Stimulated activated CD8-positive, alpha-beta memory T cell treated with anti-CD3 and anti-CD28 coated beads, Interleukin-2, amount 100 ng/mL, for 48 hours (primary cell): ENCODE results near the gene NEXN.
"Not testable (repeated sequence)": the region's sequence is repeated elsewhere in the genome, so short reads cannot be mapped to it uniquely, and the experiment has no call there.

Experiments used
- DNase-seq, 2 donors: peaks; one replicate each; pipeline ENCODE4 v3.0.0-alpha.2; 2020; ENCODE audit warnings: low read depth in 2 of 2

NEXN gene

GRCh38 chr1:77906019-77906545, 17.7 kb downstream of the NEXN start:
- DNase-seq, result no peak

- DNase-seq, result no peak
Measured at GRCh38 chr1:77906624-77907023, 18.2 kb downstream of the NEXN start.

GRCh38 chr1:77910116-77910515, 21.7 kb downstream of the NEXN start:
- no peak for DNase-seq

DNA sequence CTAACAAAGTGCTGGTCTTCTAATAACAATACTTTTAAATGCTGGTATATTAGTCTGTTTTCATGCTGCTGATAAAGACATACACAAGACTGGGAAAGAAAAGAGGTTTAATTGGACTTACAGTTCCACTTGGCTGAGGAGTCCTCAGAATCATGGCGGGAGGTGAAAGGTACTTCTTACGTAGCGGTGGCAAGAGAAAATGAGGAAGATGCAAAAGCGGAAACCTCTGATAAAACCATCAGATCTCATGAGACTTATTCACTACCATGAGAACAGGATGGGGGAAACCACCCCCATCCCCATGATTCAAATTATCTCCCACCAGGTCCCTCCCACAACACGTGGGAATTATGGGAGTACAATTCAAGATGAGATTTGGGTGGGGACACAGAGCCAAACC, 30.5 kb downstream of the NEXN start:
- DNase-seq, result not testable (repeated sequence)

DNA sequence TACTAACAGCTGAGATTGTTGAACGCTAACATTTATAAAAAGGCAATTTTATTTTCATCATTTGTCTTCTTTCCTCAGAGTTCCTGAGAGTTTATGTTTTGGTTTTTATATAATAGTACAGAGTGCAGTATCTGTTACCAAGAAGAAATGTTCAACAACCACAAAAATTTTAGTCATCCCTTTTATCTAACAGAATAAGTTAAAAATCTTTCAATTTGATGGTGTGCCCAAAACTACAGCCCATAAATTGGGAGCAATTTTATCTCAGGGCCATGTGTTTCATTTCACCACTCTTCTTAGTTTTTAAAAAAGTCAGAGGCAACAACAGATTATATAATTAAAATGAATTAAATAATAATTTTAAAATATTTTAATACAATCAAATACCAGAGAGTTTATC, 37.1 kb downstream of the NEXN start:
- no peak for DNase-seq

- DNase-seq, result no peak
Measured at GRCh38 chr1:77925956-77926355, 37.5 kb downstream of the NEXN start.

GRCh38 chr1:77926561-77927357, 38.3 kb downstream of the NEXN start:
- no peak for DNase-seq

DNA sequence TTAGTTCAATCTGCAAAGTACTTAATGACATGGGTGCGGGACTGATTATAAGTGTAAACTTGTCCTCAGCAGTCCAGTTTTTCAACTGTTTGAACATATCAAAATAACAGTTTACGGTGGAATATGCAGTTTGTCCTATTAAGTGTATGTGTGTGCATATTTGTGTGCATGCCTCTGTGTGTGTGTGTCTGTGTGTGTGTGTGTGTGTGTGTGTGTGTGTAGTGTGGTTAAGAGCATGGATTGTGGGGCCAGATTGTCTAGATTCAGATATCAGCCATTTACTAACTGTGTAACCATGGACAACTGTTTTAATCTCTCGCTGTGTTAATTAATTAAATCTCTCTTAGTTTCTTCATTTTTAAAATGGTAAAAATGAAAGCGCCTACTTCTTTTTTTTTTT, 39.0 kb downstream of the NEXN start:
- no peak for DNase-seq

DNA sequence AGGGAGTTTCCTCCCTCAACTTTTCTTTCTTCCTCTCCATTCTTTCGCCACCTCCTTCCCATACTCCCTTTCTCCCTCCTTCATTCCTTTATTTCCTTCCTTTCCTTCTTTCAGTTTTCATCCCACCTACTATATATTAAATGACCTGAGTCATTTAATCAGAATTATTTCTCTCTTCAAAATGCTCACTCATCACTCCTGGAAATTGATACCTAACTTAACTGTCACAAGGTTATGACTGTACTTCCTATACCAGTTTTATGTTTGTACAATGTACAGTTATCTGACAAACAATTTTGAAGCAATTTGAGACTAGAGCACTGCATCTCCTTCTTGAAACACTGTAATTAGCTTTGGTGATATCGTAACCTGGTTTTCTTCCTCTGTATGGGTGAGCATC, 41.4 kb downstream of the NEXN start:
- DNase-seq, result no peak

GRCh38 chr1:77938651-77939050, 50.2 kb downstream of the NEXN start:
- no peak for DNase-seq

GRCh38 chr1:77940921-77941570, 52.6 kb downstream of the NEXN start:
- no peak for DNase-seq

GRCh38 chr1:77942400-77943140, 54.1 kb downstream of the NEXN start:
- DNase-seq, result no peak

DNA sequence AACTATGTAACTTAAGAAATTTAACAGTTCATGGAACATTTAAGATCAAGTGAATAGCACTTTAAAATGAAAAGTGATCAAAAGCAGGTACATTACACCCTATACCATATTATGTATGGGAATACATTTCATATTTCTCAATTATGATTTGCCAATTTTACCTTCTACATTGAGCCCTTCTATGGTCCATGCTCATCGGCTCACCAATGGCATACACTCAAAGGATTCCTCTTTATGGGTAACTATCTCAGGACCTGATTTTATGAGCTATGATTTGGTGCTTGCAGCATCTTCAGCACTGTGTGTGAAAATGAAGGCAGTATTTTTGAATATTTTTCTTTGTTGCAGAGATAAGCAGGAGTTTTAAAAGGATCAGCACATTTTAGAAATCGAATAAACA, 56.9 kb downstream of the NEXN start:
- no peak for DNase-seq

DNA sequence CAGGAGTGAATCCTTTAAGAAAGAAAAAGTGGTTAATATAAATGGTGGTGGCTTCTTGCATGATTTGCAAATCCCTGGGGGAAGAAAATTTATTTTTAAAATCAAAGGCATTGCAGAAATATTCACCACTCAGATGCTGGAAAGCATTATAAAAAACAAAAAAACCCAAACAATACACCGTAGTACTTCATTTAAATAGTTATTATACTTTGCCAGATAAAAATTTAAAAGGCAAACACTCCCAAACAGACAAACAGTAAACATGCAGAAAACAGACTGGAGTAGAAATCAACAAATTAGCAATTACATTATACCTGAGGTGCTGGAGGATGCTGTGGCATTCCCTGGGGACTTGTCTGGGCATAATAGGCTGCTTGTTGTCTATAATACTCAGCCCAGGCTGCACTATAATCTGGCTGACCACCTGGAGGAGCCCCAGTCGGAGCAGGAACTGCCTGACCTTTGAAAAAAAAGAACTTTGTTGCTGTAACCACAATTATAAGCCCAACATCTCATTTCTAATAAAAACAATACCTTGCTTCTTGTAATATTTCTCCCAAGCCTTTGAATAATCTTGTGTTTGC, 60.5 kb downstream of the NEXN start:
- DNase-seq, result no peak

GRCh38 chr1:77950873-77951272, 62.4 kb downstream of the NEXN start:
- DNase-seq, result no peak

DNA sequence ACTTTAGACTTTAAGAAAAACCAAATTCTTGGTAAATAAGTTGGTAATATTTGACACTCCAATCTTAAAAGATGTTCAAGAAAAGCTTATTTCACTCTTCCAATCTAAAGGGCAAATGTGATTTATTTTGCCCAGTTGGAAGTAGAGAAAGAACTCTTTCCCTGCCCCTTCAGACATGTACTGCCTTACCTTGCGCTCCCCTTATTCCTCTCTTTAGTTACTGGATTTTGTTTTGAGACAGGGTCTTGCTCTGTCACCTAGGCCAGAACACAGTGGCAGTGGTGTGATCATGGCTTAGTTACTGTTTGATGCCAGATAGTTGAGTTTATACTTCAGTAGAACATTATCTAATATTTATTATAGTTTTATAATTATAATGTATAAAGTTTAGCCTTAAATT, 62.9 kb downstream of the NEXN start:
- DNase-seq, result no peak

DNA sequence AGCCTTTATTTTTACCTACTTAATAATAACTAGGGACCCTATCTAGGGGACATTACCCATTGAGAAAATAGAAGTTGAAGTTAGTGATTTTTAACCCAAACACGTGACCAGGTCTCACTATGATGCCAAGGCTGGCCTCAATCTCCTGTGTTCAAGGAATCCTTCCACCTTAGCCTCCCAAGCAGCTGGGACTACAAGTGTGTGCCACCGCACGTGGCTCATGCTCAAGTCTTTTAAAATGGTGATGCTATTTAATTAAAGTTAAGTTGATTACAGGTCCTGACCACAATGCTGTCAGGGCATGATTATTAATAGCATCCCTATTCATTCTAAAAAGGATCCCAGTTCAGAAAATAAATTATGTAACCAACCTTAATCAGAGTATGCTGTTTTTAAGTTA, 65.5 kb downstream of the NEXN start:
- DNase-seq, result no peak

DNA sequence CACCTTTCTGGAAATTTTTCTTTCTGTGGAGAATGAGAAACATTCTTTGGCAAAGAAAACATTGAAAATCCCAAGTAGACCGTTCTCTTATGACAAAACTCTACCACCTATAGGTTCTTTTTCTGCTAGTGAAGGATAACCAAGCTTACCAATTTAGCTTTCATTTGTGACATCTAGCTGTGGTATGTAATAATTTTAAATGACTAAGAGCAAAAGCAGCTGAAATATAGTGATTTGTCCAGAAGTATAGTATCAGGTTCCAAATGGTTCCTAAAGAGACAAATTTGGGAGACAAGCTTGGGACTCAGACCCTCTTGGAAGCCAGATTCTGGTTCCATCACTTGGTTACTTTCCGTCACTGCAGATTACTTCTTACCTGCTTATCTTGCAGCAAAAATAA, 66.1 kb downstream of the NEXN start:
- DNase-seq, result no peak

GRCh38 chr1:77955709-77956108, 67.3 kb downstream of the NEXN start:
- DNase-seq, result no peak

DNA sequence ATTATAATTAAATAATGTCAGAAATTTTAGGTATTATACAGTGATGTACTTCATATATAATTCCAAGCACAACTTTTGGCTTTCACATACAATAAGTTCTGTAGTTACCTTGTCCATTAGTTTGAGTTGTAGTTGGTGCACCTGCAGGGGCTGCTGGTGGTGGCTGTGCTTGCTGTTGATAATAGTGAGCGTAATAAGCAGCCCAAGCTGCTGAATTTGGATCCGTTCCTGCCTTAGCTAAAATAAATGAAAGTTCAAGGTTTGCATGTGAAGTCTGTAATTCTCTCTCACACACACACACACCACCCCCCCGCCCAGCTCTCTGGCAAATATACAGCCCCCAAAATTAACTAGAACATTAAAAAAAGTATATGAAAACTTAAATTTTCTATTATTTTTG, 68.0 kb downstream of the NEXN start:
- DNase-seq, result no peak

- DNase-seq, result no peak
Measured at GRCh38 chr1:77958391-77958790, 70.0 kb downstream of the NEXN start.

DNA sequence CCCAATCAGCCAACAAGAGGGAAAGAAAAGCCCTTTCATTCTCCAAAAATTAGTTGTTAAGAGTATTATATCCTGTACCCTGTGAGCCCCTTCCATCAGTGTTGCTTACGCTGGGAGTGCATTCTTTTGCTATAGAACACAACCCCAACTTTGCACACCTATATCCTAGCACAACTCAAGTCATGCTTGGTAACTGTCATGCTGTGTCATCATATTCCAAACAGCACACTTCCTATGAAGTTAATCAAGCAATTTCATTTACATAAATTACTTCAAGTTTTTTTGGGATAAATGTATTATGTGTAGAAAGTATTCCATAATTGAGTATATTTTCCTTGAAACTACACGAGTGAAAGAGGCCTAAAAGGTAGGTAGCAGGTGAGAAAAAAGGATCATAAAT, 70.4 kb downstream of the NEXN start:
- no peak for DNase-seq
